GF-D8 (cell line): ENCODE results near the gene PLCB3.
"Not testable (repeated sequence)": the region's sequence is repeated elsewhere in the genome, so short reads cannot be mapped to it uniquely, and the experiment has no call there.

Experiments
- DNase-seq: peaks from one replicate; lab custom pipeline; 2025; lab: John Stamatoyannopoulos, UW

PLCB3 gene

GRCh38 chr11:64237484-64237951, 13.8 kb upstream of the PLCB3 start:
- no peak for DNase-seq

GRCh38 chr11:64238076-64238475, 13.3 kb upstream of the PLCB3 start:
- DNase-seq = no peak

GRCh38 chr11:64238999-64239398, 12.3 kb upstream of the PLCB3 start:
- peak; percentile 81 for DNase-seq

GRCh38 chr11:64239662-64240434, 11.5 kb upstream of the PLCB3 start:
- DNase-seq = peak; percentile 70

- peak; percentile 91 for DNase-seq
Observed at GRCh38 chr11:64240435-64241240, 10.7 kb upstream of the PLCB3 start, which contains the start of gene FKBP2. Gene FKBP2 (plus strand): TSS chr11:64241095. CDS start chr11:64242388, 1,293 bp downstream.

- no peak for DNase-seq
Observed at GRCh38 chr11:64241241-64241490, 10.2 kb upstream of the PLCB3 start.

- peak; percentile 96 for DNase-seq
Observed at GRCh38 chr11:64241491-64242374, 9.6 kb upstream of the PLCB3 start.

- DNase-seq = no peak
Observed at GRCh38 chr11:64243236-64243854, 8.0 kb upstream of the PLCB3 start.

GRCh38 chr11:64244107-64244506, 7.2 kb upstream of the PLCB3 start:
- no peak for DNase-seq

- no peak for DNase-seq
Observed at GRCh38 chr11:64244966-64245365, 6.4 kb upstream of the PLCB3 start.

GRCh38 chr11:64245401-64245796, 5.9 kb upstream of the PLCB3 start:
- DNase-seq = peak; percentile 32

GRCh38 chr11:64245797-64246620, 5.3 kb upstream of the PLCB3 start:
- DNase-seq = no peak

GRCh38 chr11:64246621-64246870, 4.8 kb upstream of the PLCB3 start:
- DNase-seq = not testable (repeated sequence)

- peak; percentile 47 for DNase-seq
Observed at GRCh38 chr11:64246871-64247728, 4.2 kb upstream of the PLCB3 start, which contains the start of gene PPP1R14B. Gene PPP1R14B (minus strand): TSS chr11:64246943. CDS start chr11:64246673, 270 bp downstream.

- DNase-seq = no peak
Observed at GRCh38 chr11:64247729-64248531, 3.4 kb upstream of the PLCB3 start.

GRCh38 chr11:64248578-64248977, 2.8 kb upstream of the PLCB3 start:
- no peak for DNase-seq

GRCh38 chr11:64249038-64249437, 2.3 kb upstream of the PLCB3 start:
- DNase-seq = no peak

GRCh38 chr11:64249563-64250414, 1.5 kb upstream of the PLCB3 start:
- DNase-seq = peak; percentile 28
